ENCODE measurements around the gene PLCL1.

DNA sequence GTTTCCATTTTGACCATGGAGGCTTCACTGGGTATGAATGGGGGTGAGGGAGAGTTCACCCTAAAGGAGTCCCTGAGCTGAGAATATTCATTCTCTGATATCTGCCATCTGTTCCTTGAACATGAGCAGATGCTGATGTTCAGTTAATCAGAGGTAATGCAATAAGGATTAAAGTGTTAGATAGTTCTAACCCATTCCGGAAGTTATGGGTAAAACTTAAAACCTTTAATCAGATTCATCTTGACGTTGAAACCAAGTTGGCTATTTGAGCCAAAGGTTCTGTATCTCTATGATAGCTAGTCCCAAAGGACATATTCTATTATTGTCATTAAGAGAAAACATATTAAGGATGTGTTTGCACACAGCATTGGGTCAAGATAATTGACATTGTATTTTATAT, 268.9 kb downstream of the PLCL1 start:
- TF ChIP-seq, protein P1, sequence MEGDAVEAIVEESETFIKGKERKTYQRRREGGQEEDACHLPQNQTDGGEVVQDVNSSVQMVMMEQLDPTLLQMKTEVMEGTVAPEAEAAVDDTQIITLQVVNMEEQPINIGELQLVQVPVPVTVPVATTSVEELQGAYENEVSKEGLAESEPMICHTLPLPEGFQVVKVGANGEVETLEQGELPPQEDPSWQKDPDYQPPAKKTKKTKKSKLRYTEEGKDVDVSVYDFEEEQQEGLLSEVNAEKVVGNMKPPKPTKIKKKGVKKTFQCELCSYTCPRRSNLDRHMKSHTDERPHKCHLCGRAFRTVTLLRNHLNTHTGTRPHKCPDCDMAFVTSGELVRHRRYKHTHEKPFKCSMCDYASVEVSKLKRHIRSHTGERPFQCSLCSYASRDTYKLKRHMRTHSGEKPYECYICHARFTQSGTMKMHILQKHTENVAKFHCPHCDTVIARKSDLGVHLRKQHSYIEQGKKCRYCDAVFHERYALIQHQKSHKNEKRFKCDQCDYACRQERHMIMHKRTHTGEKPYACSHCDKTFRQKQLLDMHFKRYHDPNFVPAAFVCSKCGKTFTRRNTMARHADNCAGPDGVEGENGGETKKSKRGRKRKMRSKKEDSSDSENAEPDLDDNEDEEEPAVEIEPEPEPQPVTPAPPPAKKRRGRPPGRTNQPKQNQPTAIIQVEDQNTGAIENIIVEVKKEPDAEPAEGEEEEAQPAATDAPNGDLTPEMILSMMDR (IDR thresholded peaks at IDR 0.05): no peak
- TF ChIP-seq, protein P2, sequence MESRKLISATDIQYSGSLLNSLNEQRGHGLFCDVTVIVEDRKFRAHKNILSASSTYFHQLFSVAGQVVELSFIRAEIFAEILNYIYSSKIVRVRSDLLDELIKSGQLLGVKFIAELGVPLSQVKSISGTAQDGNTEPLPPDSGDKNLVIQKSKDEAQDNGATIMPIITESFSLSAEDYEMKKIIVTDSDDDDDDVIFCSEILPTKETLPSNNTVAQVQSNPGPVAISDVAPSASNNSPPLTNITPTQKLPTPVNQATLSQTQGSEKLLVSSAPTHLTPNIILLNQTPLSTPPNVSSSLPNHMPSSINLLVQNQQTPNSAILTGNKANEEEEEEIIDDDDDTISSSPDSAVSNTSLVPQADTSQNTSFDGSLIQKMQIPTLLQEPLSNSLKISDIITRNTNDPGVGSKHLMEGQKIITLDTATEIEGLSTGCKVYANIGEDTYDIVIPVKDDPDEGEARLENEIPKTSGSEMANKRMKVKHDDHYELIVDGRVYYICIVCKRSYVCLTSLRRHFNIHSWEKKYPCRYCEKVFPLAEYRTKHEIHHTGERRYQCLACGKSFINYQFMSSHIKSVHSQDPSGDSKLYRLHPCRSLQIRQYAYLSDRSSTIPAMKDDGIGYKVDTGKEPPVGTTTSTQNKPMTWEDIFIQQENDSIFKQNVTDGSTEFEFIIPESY (IDR thresholded peaks at IDR 0.05; ENCODE audit: borderline replicate concordance, low read depth): no peak
- no peak for TF ChIP-seq EZH2phosphoT487 (IDR thresholded peaks at IDR 0.05; ENCODE audit: borderline replicate concordance, low read depth)
- no peak for TF ChIP-seq RAD21 (IDR thresholded peaks at IDR 0.05; ENCODE audit: low read length)
- no peak for TF ChIP-seq SIN3A (IDR thresholded peaks at IDR 0.05; ENCODE audit: borderline replicate concordance, low read depth, low read length)
- no peak for TF ChIP-seq EP300 (IDR thresholded peaks at IDR 0.05; ENCODE audit: borderline replicate concordance in 1 of 2, low read depth in 1 of 2, low read length in 1 of 2)
- no peak for TF ChIP-seq JUND (IDR thresholded peaks at IDR 0.05)

Measured in SK-N-SH (cell line).